ENCODE measurements around the gene COL4A6.

Gene COL4A6

GRCh38 chrX:108323751-108324150 is 114.5 kb downstream of the COL4A6 start:
- no peak for DNase-seq

GRCh38 chrX:108322234-108322633 is 116.0 kb downstream of the COL4A6 start:
- no peak for DNase-seq

GRCh38 chrX:108316456-108316855 is 121.8 kb downstream of the COL4A6 start:
- DNase-seq = no peak

- no peak for DNase-seq
These were observed 124.6 kb downstream of the COL4A6 start for GRCh38 chrX:108313669-108314068.

GRCh38 chrX:108312957-108313356 is 125.3 kb downstream of the COL4A6 start:
- no peak for DNase-seq

GRCh38 chrX:108312011-108312410 is 126.2 kb downstream of the COL4A6 start:
- no peak for DNase-seq

GRCh38 chrX:108310506-108310905 is 127.7 kb downstream of the COL4A6 start:
- DNase-seq = no peak

- no peak for DNase-seq
These were observed 129.1 kb downstream of the COL4A6 start for GRCh38 chrX:108309144-108309543.

- no peak for DNase-seq
These were observed 130.8 kb downstream of the COL4A6 start for GRCh38 chrX:108307132-108308085.

- DNase-seq = no peak
These were observed 132.1 kb downstream of the COL4A6 start for GRCh38 chrX:108306086-108306485.

- no peak for DNase-seq
These were observed 133.5 kb downstream of the COL4A6 start for GRCh38 chrX:108304757-108305156.

GRCh38 chrX:108304210-108304609 is 134.0 kb downstream of the COL4A6 start:
- no peak for DNase-seq

GRCh38 chrX:108303682-108304081 is 134.5 kb downstream of the COL4A6 start:
- no peak for DNase-seq

- DNase-seq = no peak
These were observed 138.5 kb downstream of the COL4A6 start for GRCh38 chrX:108299704-108300103.

- no peak for DNase-seq
These were observed 139.1 kb downstream of the COL4A6 start for GRCh38 chrX:108299101-108299591.

- DNase-seq = no peak
These were observed 140.0 kb downstream of the COL4A6 start for GRCh38 chrX:108298165-108298602.

- DNase-seq = no peak
These were observed 140.9 kb downstream of the COL4A6 start for GRCh38 chrX:108297290-108297689.

- no peak for DNase-seq
These were observed 146.2 kb downstream of the COL4A6 start for GRCh38 chrX:108292053-108292452.

- no peak for DNase-seq
These were observed 152.3 kb downstream of the COL4A6 start for GRCh38 chrX:108285918-108286317.

- no peak for DNase-seq
These were observed 152.9 kb downstream of the COL4A6 start for GRCh38 chrX:108285356-108285755.

- no peak for DNase-seq
These were observed 162.5 kb downstream of the COL4A6 start for GRCh38 chrX:108275732-108276131.

GRCh38 chrX:108271397-108271787 is 166.8 kb downstream of the COL4A6 start:
- DNase-seq = no peak

- DNase-seq = no peak
These were observed 167.4 kb downstream of the COL4A6 start for GRCh38 chrX:108270739-108271396.

- DNase-seq = no peak
These were observed 167.9 kb downstream of the COL4A6 start for GRCh38 chrX:108270280-108270679.

Data from stimulated activated CD8-positive, alpha-beta memory T cell treated with anti-CD3 and anti-CD28 coated beads, Interleukin-4, amount 100 ng/mL, for 48 hours (primary cell).